Measurements from ENCODE around the gene NAPA. TPM values are rescaled to one million over a fixed set of nuclear protein-coding genes. Genes with fewer than 3 reads are reported as not detected.

Gene NAPA
- polyA plus RNA-seq, 1 experiment = 84.1 TPM

- CTCF ChIA-PET = no interaction called here
- DNase-seq (ENCODE audit: low read depth, low spot score) = no peak
- Histone ChIP-seq H3K9me3 (ENCODE audit: control insufficient read depth, insufficient read depth, low read length) (no peaks in the 10 kb centered on the region; the same call in 1 of the 2 replicates), H3K27ac (ENCODE audit: low read depth, low read length) (no peak overlapping the region), H3K27me3 (ENCODE audit: control insufficient read depth, insufficient read depth, low read length) (no peaks in the 10 kb centered on the region), H3K4me3 (ENCODE audit: low read depth, low read length) (no peak overlapping the region)
- TF ChIP-seq, protein P1, sequence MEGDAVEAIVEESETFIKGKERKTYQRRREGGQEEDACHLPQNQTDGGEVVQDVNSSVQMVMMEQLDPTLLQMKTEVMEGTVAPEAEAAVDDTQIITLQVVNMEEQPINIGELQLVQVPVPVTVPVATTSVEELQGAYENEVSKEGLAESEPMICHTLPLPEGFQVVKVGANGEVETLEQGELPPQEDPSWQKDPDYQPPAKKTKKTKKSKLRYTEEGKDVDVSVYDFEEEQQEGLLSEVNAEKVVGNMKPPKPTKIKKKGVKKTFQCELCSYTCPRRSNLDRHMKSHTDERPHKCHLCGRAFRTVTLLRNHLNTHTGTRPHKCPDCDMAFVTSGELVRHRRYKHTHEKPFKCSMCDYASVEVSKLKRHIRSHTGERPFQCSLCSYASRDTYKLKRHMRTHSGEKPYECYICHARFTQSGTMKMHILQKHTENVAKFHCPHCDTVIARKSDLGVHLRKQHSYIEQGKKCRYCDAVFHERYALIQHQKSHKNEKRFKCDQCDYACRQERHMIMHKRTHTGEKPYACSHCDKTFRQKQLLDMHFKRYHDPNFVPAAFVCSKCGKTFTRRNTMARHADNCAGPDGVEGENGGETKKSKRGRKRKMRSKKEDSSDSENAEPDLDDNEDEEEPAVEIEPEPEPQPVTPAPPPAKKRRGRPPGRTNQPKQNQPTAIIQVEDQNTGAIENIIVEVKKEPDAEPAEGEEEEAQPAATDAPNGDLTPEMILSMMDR (IDR thresholded peaks at IDR 0.05; ENCODE audit: low read depth, low read length) = no peak
- POLR2A ChIA-PET = no interaction called here
Observed at GRCh38 chr19:47481460-47482052, 33.3 kb downstream of the NAPA start.

DNA sequence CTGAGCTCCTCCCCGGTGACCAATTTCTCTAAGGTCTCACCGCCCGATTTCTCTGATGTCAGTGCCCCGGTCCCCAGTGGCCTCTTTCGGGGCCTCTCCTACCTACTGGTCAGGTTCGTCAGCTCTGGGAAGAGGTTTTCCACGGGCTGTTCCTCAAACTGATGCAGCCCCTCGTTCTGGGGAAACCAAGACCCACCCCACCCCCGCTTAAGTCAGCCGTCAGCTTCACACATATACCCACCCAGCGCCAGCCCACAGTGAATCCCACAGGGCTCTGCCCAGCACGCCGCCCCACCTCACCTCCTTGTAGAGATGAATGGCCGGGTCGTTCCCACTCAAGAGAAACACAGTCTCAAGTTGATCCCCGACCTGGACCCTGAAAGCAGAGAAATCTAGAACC lies 34.2 kb downstream of the NAPA start:
- CTCF ChIA-PET = no interaction called here
- DNase-seq (ENCODE audit: low read depth, low spot score) = no peak
- no peaks in the 10 kb centered on the region for H3K27me3 ChIP-seq (ENCODE audit: control insufficient read depth, insufficient read depth, low read length)
- no peak overlapping the region for H3K4me3 ChIP-seq (ENCODE audit: low read depth, low read length)
- no peak overlapping the region for H3K27ac ChIP-seq (ENCODE audit: low read depth, low read length)
- no peaks in the 10 kb centered on the region; the same call in 1 of the 2 replicates for H3K9me3 ChIP-seq (ENCODE audit: control insufficient read depth, insufficient read depth, low read length)
- POLR2A ChIA-PET = no interaction called here
- TF ChIP-seq, protein P1 (IDR thresholded peaks at IDR 0.05; ENCODE audit: low read depth, low read length) = no peak

GRCh38 chr19:47479701-47480503 lies 35.0 kb downstream of the NAPA start:
- Histone ChIP-seq H3K27me3 (ENCODE audit: control insufficient read depth, insufficient read depth, low read length) (no peaks in the 10 kb centered on the region), H3K4me3 (ENCODE audit: low read depth, low read length) (0 out of 2 replicates have a peak overlapping the region, but pooled peaks have one; percentile 17), H3K27ac (ENCODE audit: low read depth, low read length) (no peak overlapping the region), H3K9me3 (ENCODE audit: control insufficient read depth, insufficient read depth, low read length) (no peaks in the 10 kb centered on the region; the same call in 1 of the 2 replicates)
- POLR2A ChIA-PET = no interaction called here
- TF ChIP-seq, protein P1 (IDR thresholded peaks at IDR 0.05; ENCODE audit: low read depth, low read length) = no peak
- no peak for DNase-seq (ENCODE audit: low read depth, low spot score)
- CTCF ChIA-PET = no interaction called here

- Histone ChIP-seq H3K27ac (ENCODE audit: low read depth, low read length) (no peak overlapping the region), H3K9me3 (ENCODE audit: control insufficient read depth, insufficient read depth, low read length) (no peaks in the 10 kb centered on the region; the same call in 1 of the 2 replicates), H3K27me3 (ENCODE audit: control insufficient read depth, insufficient read depth, low read length) (peaks cover 8% of the 10 kb centered on the region), H3K4me3 (ENCODE audit: low read depth, low read length) (no peak overlapping the region)
- TF ChIP-seq, protein P1 (IDR thresholded peaks at IDR 0.05; ENCODE audit: low read depth, low read length) = no peak
- ChIA-PET POLR2A (interaction anchor here (0.7 kb wide), 1 partner anchor 124 kb away, joined by 3 read pairs; no protein-coding TSS in a partner anchor), CTCF (interaction anchor here (0.8 to 1.1 kb wide), 2 partner anchors 40 to 128 kb away, joined by 3 read pairs; partner anchors contain the start of gene DHX34)
- DNase-seq (ENCODE audit: low read depth, low spot score) = no peak
Observed at GRCh38 chr19:47476438-47476972, 38.4 kb downstream of the NAPA start.
